HCT116 (cell line): Measurements from ENCODE around the gene PCDHGB2. TPM values are rescaled to one million over a fixed set of nuclear protein-coding genes. Genes with fewer than 3 reads are reported as not detected.

ENCODE experiments used
- ATAC-seq: fragments of 200-7000 bp; cut with Tn5 transposase; 2 replicates; pipeline ENCODE4 v1.9.1; 2020; ENCODE audit warnings: mild to moderate bottlenecking, moderate library complexity
- BruUV-seq: library from RNA; stranded (reverse); fragments of 400-500 nt; replicated peaks from 2 replicates; lab custom pipeline; 2021; lab: Mats Ljungman, UMichigan
- CTCF ChIA-PET: fragments of 300-600 bp; sonication (Branson Sonifier 250); formaldehyde crosslinking; loops from one replicate; lab custom pipeline; 2021; ENCODE audit warnings: antibody characterized with exemption; lab: Charles Lee
- POLR2A ChIA-PET: fragments of 300-600, 350-600 bp; sonication (Branson Sonifier 250); formaldehyde crosslinking; loops from one replicate; lab custom pipeline; 2021; ENCODE audit warnings: antibody characterized with exemption; lab: Charles Lee
- RAD21 ChIA-PET, 2 experiments: fragments of 300-600 bp; sonication (Branson Sonifier 250); formaldehyde crosslinking; loops; one replicate each; lab custom pipeline; 2023; ENCODE audit warnings: low total read pairs in 2 of 2; ENCODE audit not compliant: uncharacterized antibody in 2 of 2, unreplicated experiment in 2 of 2, low non-redundant PET in 1 of 2; lab: Charles Lee
- DNase-seq: peaks from one replicate; pipeline ENCODE4 v3.0.0-alpha.2; 2010; ENCODE audit warnings: low read depth, low spot score
- H2AFZ ChIP-seq: fragments of 200-600 bp; shearing (Covaris generic), sonication (generic); 2 replicates; pipeline ENCODE4 v1.6.1; 2017; ENCODE audit warnings: low read depth, mixed run types, mixed read lengths, antibody characterized with exemption, low read length; ENCODE audit not compliant: poor library complexity, severe bottlenecking
- H3K27ac ChIP-seq: 2 replicates; pipeline ENCODE4 v1.5.1; 2012; ENCODE audit warnings: low read depth, low read length
- H3K27me3 ChIP-seq: fragments of 200-600 bp; sonication (generic); 2 replicates; pipeline ENCODE4 v1.6.1; 2016; ENCODE audit warnings: mixed run types, low read length, mixed read lengths; ENCODE audit not compliant: insufficient read depth
- H3K36me3 ChIP-seq, 2 experiments: fragments of 200-500 bp in 1 of 2; fragments of 200-600 bp in 1 of 2; sonication (Bioruptor generic) in 1 of 2; sonication (generic) in 1 of 2; 2 replicates each; pipeline versions ENCODE4 v1.5.1 to v1.6.1; 2014 to 2016; ENCODE audit warnings: low read length in 2 of 2, inconsistent platforms in 1 of 2, mixed read lengths in 1 of 2, mixed run types in 1 of 2; ENCODE audit not compliant: insufficient read depth in 2 of 2, control insufficient read depth in 1 of 2
- H3K4me1 ChIP-seq, 2 experiments: fragments of 200-600 bp in 1 of 2; sonication (generic) in 1 of 2; 2 replicates each; pipeline versions ENCODE4 v1.5.1 to v1.6.1; 2012 to 2017; ENCODE audit warnings: low read length in 2 of 2, inconsistent platforms in 1 of 2, mild to moderate bottlenecking in 1 of 2, mixed read lengths in 1 of 2, mixed run types in 1 of 2, moderate library complexity in 1 of 2; ENCODE audit not compliant: insufficient read depth in 2 of 2, control insufficient read depth in 1 of 2
- H3K4me2 ChIP-seq: fragments of 200-600 bp; sonication (generic); 2 replicates; pipeline ENCODE4 v1.6.1; 2017; ENCODE audit warnings: mixed run types, low read length, mixed read lengths
- H3K4me3 ChIP-seq, 2 experiments: fragments of 200-600 bp in 1 of 2; sonication (generic) in 1 of 2; replicated peaks in 1 of 2; 2 replicates each; pipeline ENCODE4 v1.5.1; 2011 to 2016; ENCODE audit warnings: low read length in 2 of 2, control low read depth in 1 of 2, low read depth in 1 of 2, mild to moderate bottlenecking in 1 of 2, mixed read lengths in 1 of 2, mixed run types in 1 of 2
- H3K79me2 ChIP-seq: fragments of 200-600 bp; sonication (generic); 2 replicates; pipeline ENCODE4 v1.6.1; 2017; ENCODE audit warnings: mild to moderate bottlenecking, mixed run types, low read length, moderate library complexity, mixed read lengths; ENCODE audit not compliant: insufficient read depth
- H3K9ac ChIP-seq: fragments of 200-600 bp; sonication (generic); 2 replicates; pipeline ENCODE4 v1.6.1; 2016; ENCODE audit warnings: low read length, mixed read lengths
- H3K9me2 ChIP-seq: fragments of 200-600 bp; sonication (generic), shearing (Covaris generic); 2 replicates; pipeline ENCODE4 v1.6.1; 2017; ENCODE audit warnings: mixed run types, mild to moderate bottlenecking, moderate library complexity; ENCODE audit not compliant: insufficient read depth
- H3K9me3 ChIP-seq, 2 experiments: fragments of 200-500 bp in 1 of 2; fragments of 200-600 bp in 1 of 2; sonication (Bioruptor generic) in 1 of 2; sonication (generic) in 1 of 2; 2 replicates each; pipeline ENCODE4 v1.6.1; 2014 to 2017; ENCODE audit warnings: low read length in 2 of 2, mixed read lengths in 2 of 2, inconsistent platforms in 1 of 2, low read depth in 1 of 2, mild to moderate bottlenecking in 1 of 2, mixed run types in 1 of 2, moderate library complexity in 1 of 2; ENCODE audit not compliant: control insufficient read depth in 1 of 2, insufficient read depth in 1 of 2
- H4K20me1 ChIP-seq: fragments of 200-600 bp; sonication (generic), shearing (Covaris generic); 2 replicates; pipeline ENCODE4 v1.6.1; 2017; ENCODE audit warnings: mixed run types, mild to moderate bottlenecking, moderate library complexity; ENCODE audit not compliant: insufficient read depth
- ATF3 ChIP-seq: IDR thresholded peaks from 2 replicates; pipeline ENCODE4 v1.6.1; 2012
- CBX3 ChIP-seq: IDR thresholded peaks from 2 replicates; pipeline ENCODE4 v1.6.1; 2012; ENCODE audit warnings: low read depth
- CEBPB ChIP-seq: IDR thresholded peaks from 2 replicates; pipeline ENCODE4 v1.6.1; 2012; ENCODE audit warnings: low read depth
- CTCF ChIP-seq, 3 experiments: fragments of 200-600 bp in 1 of 3; sonication (generic) in 1 of 3; IDR thresholded peaks in 2 of 3; conservative IDR thresholded peaks in 1 of 3; 2 replicates each; pipeline ENCODE4 v1.5.1; 2012 to 2017; ENCODE audit warnings: low read depth in 2 of 3, low read length in 2 of 3, antibody characterized with exemption in 1 of 3, borderline replicate concordance in 1 of 3, control low read depth in 1 of 3, mild to moderate bottlenecking in 1 of 3, mixed read lengths in 1 of 3, mixed run types in 1 of 3, moderate library complexity in 1 of 3; ENCODE audit not compliant: insufficient read depth in 1 of 3
- EGR1 ChIP-seq: IDR thresholded peaks from 2 replicates; pipeline ENCODE4 v1.6.1; 2012; ENCODE audit warnings: low read depth
- ELF1 ChIP-seq: IDR thresholded peaks from 2 replicates; pipeline ENCODE4 v1.6.1; 2012; ENCODE audit warnings: low read depth, borderline replicate concordance
- EZH2 ChIP-seq: fragments of 200-600 bp; sonication (generic); IDR thresholded peaks from 2 replicates; pipeline ENCODE4 v1.6.1; 2017; ENCODE audit warnings: antibody characterized with exemption, mixed run types
- JUND ChIP-seq: IDR thresholded peaks from 2 replicates; pipeline ENCODE4 v1.6.1; 2012
- POLR2A ChIP-seq: IDR thresholded peaks from 2 replicates; pipeline ENCODE4 v1.7.0; 2011; ENCODE audit warnings: borderline replicate concordance; ENCODE audit not compliant: insufficient read depth, insufficient read length; ENCODE audit errors: extremely low read depth
- POLR2AphosphoS5 ChIP-seq: IDR thresholded peaks from 2 replicates; pipeline ENCODE4 v1.6.1; 2011; ENCODE audit warnings: mild to moderate bottlenecking, low read depth, low read length, moderate library complexity
- RAD21 ChIP-seq: IDR thresholded peaks from 2 replicates; pipeline ENCODE4 v1.6.1; 2012; ENCODE audit warnings: low read depth, mild to moderate bottlenecking
- REST ChIP-seq: IDR thresholded peaks from 2 replicates; pipeline ENCODE4 v1.6.1; 2012; ENCODE audit warnings: low read depth
- SIN3A ChIP-seq: IDR thresholded peaks from 2 replicates; pipeline ENCODE4 v1.6.1; 2012; ENCODE audit warnings: low read depth
- SP1 ChIP-seq: IDR thresholded peaks from 2 replicates; pipeline ENCODE4 v1.6.1; 2012; ENCODE audit warnings: low read depth
- SRF ChIP-seq: IDR thresholded peaks from 2 replicates; pipeline ENCODE4 v1.6.1; 2012; ENCODE audit warnings: low read depth
- TCF7L2 ChIP-seq: IDR thresholded peaks from 2 replicates; pipeline ENCODE4 v1.7.0; 2011; ENCODE audit warnings: borderline replicate concordance, inconsistent platforms; ENCODE audit not compliant: insufficient read depth, insufficient read length; ENCODE audit errors: extremely low read depth
- ZBTB33 ChIP-seq: IDR thresholded peaks from 2 replicates; pipeline ENCODE4 v1.6.1; 2011; ENCODE audit warnings: mild to moderate bottlenecking, low read length, moderate library complexity; ENCODE audit not compliant: insufficient replicate concordance; ENCODE audit errors: extremely low read depth
- ZFX ChIP-seq: fragments of 450-650 bp; IDR thresholded peaks from 2 replicates; pipeline ENCODE4 v1.6.1; 2017
- ZNF274 ChIP-seq: fragments of 200-500 bp; sonication (Bioruptor generic); IDR thresholded peaks from 2 replicates; pipeline ENCODE4 v1.6.1; 2014; ENCODE audit warnings: mild to moderate bottlenecking, low read depth, low read length, inconsistent platforms
- intact Hi-C: fragments of 100-400 bp; cut with micrococcal nuclease; formaldehyde crosslinking; loops from 2 replicates; pipeline ENCODE4 v1.10.0; 2022
- total RNA-seq: library from RNA; stranded (reverse); gene quantifications from one replicate; pipeline ENCODE4 v1.2.1, GENCODE V29; 2021; ENCODE audit not compliant: unreplicated experiment

PCDHGB2 gene
- total RNA-seq, 1 experiment from 2014 or later, result 0.34 TPM

- Histone ChIP-seq H3K36me3 (no peaks in the 10 kb centered on the region), H4K20me1 (no peaks in the 10 kb centered on the region), H3K9ac (no peak overlapping the region), H3K9me3 (no peaks in the 10 kb centered on the region; a peak in 2 of 4 replicates), H3K4me1 (no peaks in the 10 kb centered on the region), H3K27ac (no peak overlapping the region), H3K9me2 (no peaks in the 10 kb centered on the region), H3K79me2 (no peaks in the 10 kb centered on the region), H3K4me3 (no peak overlapping the region), H3K4me2 (no peak overlapping the region), H3K27me3 (no peaks in the 10 kb centered on the region), H2AFZ (no peak overlapping the region)
- intact Hi-C loops, result no loop called here
- ATAC-seq (no peak), DNase-seq (no peak)
- ChIA-PET POLR2A (no interaction called here), RAD21 (no interaction called here), CTCF (no interaction called here)
- BruUV-seq, result no TSS peak
- TF ChIP-seq POLR2AphosphoS5 (no peak), CBX3 (no peak), EGR1 (no peak), EZH2 (no peak), ATF3 (no peak), CTCF (IDR thresholded peaks at IDR 0.05 in 2 of 3, conservative IDR thresholded peaks at IDR 0.05 in 1 of 3; ENCODE audit: borderline replicate concordance in 1 of 3, insufficient read depth in 1 of 3, low read depth in 2 of 3, low read length in 2 of 3) (no peak), SRF (no peak), TCF7L2 (no peak), SP1 (no peak), RAD21 (no peak), CEBPB (no peak), ELF1 (no peak), ZFX (no peak), POLR2A (no peak), ZNF274 (no peak), SIN3A (no peak), JUND (no peak), ZBTB33 (no peak), REST (no peak)
- TF ChIP-seq, all 23 proteins: peak for 0
Observed at GRCh38 chr5:141355641-141356040, 4.2 kb upstream of the PCDHGB2 start.
